GM18498 (cell line): ENCODE measurements around the gene NLGN1.

ENCODE experiments used
- ATAC-seq: cut with Tn5 transposase; IDR thresholded peaks from one replicate; pipeline ENCODE4 v1.9.1; 2021; ENCODE audit warnings: mild to moderate bottlenecking, moderate library complexity; ENCODE audit not compliant: unreplicated experiment

The NLGN1 gene

DNA sequence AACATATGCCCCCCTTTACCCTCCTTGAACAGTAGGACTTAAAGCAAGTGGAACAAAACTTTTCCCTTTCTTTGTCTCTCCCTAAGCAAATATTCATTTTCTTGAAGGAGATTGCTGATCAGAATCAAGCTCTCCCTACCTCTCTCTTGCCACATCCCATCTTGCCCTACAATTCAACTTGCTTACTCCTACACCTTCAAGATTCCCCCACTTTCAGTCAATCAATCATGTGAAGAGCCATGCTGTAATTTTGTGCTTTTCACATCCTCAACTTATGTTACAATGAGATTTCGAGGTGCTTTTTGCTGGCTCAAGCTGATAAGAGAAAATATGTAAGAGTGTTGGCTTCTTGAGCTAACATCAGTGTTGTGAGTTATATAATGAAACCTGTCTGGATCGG is 662.9 kb downstream of the NLGN1 start:
- ATAC-seq, result no peak

DNA sequence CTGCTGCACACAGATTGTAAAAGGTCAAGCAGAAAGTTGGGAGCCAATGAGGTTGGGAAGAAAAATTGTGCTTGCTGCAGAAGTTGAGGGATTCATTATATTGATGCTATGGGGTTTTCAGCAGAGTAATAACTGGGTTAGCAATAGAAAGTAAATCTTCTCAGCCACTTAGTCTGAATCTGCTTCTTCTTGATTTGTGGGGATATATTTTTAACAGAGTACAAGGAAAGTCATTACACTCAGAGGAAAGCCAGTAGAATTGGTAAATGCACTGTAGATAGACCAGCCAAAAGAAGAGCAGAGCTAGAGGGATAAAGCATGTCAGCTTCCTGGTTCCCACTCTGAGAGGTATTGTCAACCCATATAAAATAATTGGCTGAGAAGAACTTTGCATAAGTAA is 663.6 kb downstream of the NLGN1 start:
- ATAC-seq, result no peak

DNA sequence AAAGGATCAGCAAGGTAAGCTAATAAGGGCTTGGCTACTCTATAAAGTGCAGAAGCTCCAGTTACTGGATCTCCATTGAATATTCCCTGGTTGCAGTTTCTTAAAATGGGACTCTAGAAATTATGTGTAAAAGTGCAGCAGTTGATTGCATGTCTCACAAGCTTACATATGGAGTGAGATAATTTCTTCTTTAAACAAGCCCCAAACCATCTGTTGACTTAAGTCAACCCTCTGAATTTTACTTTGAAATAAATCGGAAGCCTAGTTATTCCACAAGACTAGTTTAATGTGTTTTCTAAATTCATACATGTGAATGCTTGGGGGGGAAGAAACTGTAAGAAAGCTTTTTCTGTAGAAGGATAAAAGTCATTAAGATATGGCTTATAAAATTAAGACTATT is 664.2 kb downstream of the NLGN1 start:
- no peak for ATAC-seq

DNA sequence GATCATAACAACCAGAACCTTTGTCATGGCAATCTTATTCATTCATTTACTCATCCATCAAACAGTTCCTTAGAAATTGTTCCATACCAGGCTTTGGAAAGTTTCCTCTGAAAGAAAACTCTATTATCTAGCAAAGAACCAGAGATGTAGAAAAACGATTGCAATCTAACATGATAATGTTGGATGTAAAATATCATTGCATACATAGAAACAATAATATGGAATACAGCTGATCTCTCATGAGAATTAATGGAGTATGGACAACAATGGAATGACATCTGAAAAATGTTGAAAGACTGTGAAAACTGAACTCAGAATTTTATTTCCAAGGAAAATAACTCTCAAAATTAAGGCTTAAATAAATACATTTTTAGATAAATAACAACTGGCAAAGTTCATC is 665.4 kb downstream of the NLGN1 start:
- no peak for ATAC-seq

DNA sequence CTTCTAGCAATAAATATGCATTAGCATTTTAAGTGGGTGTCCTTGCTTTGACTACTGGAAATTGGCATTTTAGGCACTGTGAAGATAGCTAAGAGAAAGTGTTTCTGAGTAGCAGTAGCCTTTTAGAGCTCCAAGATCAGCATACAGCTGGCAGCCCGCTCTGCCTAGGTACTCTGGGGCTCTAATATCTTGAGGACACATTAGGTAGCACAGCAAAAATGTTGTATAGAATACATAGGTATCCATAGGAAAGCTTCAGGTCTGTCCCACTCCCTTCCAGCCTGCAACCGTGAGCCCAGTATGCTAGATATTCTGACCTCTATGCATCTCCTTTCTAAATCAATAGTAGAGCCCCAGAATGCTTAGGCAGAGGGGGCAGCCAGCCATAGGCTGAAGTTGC is 670.5 kb downstream of the NLGN1 start:
- ATAC-seq, result no peak

DNA sequence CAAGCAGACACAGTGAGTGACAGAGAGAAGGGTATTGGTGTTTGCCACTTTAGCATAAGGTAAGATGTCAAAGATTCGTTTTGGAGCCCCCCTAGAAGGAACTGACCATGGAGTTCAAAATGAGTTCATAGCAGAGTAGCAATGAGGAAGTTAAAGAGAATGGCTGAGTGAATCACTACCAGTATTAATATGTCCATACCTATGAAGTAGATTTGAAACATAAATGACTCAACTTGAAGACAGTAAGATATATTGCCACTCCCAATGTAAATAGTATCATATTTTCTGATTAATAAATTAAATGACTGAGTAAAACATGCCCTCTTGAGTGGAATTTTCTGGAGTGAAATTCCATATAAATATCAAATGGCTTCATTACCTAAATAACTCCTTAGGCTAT is 675.1 kb downstream of the NLGN1 start:
- no peak for ATAC-seq

DNA sequence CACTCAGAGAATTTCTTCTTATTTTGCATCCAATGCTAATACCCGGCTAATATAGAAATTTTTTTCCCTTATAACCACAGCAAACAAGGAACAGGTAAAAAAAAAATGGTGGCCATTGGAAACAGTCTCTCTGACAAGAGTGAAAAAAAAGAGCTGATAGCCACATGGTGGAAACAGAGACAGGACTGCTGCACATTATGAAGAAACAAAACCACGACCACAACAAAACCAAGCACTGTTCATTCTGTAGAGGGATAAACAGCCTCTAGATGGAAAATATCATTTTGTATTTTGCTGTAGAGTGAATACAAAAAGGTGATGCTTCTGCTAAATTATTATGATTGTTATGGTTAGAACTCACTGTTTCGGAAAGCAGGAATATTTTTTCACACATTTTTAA is 686.2 kb downstream of the NLGN1 start:
- ATAC-seq, result no peak

DNA sequence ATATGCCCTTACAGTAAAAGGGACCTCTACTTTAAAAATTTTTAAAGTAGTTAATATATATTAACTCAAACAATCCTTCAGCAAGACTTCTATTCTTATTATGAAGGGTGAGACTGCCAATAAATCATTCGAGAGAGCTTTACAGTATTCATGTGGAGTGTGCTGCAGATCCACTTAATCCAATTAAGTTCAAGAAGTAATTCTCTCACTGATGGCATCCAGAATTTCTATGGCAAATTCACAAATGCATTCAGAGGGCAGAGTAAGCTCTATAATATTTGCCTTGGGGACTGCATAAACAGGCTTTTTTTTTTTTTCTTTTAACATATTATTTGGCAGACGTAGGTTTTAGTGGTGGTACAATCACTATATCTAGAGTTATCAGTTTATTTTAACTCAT is 692.0 kb downstream of the NLGN1 start:
- no peak for ATAC-seq

DNA sequence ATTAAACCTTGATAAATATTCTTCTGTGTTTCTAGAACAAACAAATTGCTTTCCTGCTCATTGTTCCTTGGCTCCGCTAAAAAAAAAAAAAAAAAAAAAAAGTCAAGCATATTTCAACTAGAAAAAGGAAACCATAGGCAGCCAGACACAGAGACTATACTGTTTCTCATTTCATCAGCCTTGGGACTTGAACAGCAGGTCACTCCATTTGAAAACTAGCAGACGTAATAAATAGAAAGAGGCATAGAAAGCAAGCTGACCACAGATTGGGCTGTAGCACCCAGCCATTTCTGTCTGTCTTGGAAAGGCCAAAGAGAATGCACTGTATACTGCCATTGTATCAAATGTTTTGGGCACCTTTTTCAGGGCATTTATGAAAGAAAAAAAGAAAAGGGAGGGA is 697.1 kb downstream of the NLGN1 start:
- no peak for ATAC-seq

DNA sequence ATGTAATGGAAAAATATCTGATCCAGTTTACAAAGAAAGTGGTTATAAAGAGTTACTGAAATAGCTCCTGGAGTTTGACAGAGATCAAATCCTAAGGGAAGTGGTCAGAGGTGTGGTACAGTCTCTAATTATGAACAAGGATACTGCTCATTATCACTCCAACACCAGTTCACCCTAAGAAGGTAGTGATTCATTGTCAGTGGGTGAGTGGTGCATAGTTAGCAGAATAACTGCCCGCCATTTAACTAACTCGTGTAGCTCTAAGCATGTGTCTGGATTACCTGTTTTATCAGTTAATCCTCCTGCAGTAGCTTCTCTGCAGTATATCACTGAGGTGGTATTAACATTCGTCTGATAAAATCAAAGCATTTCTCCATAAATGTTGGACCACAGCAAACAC is 700.1 kb downstream of the NLGN1 start:
- ATAC-seq, result no peak

DNA sequence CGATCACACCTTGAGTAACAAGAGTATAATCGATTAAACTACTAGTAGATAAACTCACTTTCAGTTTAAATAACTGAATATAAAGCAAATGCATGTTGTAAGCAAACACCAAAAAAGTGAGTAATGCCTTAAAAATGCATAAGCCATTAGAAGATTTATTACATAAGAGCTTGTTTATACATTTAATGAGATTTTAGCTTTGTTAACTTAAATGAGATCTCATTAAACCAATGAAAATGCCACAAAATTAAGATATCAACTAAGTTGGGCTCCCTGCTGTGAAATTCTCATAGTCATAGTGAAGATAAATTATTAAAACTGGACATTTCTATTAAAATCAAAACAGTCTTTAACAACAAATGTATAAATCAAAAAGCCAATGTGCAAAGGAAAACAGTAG is 701.2 kb downstream of the NLGN1 start:
- no peak for ATAC-seq

DNA sequence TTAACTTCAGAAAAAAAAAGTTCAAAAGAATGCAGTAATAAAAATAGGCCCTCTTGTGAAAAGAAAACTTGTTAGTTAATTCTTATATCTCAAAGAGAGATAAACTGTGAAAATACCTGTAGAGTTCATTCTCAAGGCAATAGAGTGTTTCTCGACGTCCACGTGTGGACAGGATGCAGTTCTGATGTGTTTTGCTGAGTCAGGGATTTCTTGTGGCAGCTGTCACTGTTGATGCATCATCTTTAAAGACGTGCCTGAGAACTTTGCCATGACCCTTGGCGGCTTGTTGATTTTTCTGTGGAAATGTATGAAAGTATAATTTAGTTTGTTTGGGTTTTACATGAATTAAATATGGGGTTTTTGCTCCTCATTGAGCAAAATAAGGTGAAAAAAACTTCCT is 702.2 kb downstream of the NLGN1 start:
- no peak for ATAC-seq

DNA sequence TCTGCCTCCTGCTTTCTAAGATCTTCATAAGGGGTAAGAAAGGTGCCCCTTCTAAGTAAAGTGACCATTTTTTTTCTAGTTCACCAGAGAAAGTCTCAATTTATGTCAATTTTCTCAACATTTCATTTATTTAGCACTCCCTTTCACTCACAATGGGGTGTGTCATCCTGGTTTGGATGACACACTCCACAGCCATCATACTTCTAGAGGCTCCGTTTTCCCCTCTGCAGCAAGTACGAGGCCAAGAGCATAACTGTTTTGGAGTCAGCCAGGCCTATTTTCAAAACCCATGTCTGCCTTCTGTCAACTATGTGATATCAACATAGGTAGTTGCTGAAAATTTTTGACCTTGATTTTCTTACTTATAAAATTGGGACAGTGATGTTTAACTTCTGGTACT is 703.2 kb downstream of the NLGN1 start:
- ATAC-seq, result no peak

DNA sequence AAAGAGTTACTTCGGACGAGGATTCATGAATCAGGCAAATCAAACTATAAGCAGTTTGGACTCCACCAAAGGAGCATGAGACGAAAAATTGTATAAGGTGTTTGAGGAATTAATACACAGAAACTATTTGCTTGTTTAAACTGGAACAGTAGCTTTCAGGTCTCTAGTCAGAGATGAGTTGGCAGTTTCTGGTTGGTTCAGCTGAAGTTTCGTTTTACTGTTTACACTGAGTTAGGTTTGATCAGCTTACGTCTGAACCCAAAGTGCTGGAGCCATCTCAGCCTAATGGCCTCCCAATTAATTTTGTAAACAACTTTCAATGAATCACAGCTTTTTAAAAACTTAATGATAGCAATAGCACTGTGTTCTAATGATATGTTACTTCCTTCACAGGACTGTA is 703.7 kb downstream of the NLGN1 start:
- ATAC-seq, result peak; percentile 75

DNA sequence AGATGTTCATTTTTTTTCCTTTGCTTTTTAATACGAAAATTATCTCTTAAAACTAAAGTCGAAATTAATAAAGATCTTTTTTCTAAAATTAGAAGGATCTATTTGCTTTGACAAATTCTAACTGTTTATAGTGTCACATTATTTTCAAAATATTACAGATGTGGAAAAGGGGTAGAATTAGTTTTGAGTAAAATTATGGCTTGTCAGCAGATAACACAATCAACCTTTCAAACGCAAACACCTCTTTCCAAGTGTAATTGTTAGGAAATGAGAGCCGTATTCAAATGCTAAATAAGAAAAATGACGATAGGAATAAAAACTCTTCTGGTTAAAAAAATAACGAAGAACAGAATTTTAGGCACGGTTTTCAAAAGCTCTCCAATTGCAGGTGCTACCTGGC is 704.7 kb downstream of the NLGN1 start:
- no peak for ATAC-seq

DNA sequence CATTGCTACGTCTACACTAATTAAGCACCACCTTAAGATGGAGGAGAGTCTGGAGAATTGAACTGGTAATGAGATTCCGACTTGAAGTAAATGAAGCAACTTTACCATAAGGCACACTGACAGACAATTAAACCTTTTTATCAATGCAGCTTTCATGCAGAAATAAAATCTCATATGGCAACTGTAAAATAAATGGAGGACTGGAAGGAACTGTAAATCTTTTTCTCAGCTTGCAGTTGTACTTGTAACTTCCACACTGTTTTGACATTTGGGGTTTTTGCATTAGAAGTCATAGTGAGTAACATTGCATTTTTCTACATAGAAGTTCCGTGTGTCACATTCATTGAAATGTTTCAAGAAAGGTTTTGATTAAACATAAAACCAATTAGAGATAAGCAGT is 705.3 kb downstream of the NLGN1 start:
- ATAC-seq, result no peak

DNA sequence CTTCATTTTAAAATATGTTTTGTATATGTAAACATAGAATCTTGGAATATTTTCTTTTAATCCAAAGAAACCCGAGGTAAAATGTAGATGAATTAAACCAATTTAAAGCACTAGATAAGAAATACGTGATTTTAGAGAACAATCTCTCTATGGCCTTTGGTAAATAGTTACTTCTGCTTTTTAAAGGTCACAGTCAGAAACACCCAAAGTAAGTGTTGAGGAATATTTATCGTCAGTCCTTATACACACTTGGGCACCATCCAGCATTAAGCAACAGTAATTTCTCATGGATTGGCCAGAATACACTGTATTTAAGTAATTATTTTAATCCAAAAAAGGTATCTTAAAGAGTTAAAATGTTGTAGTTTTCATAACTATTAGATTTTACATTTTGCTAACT is 713.2 kb downstream of the NLGN1 start:
- ATAC-seq, result no peak

DNA sequence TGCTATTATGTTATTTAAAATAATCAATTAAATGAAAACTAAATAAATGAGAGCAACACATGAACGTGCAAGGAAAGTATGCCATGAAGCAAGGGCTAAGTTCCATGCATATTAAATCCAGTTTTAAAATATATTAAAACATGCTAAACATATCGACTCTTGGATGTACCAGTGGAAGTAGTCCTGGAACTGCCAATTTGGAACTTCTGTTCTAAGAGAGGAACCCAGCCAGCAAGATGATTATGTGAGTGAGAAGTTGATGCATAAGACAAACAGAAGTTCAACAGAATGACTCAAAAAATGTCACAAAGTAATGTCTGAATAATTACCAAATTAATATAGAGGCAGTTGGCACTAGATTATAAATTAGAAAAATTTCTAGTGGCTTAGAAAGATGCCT is 714.2 kb downstream of the NLGN1 start:
- ATAC-seq, result no peak

DNA sequence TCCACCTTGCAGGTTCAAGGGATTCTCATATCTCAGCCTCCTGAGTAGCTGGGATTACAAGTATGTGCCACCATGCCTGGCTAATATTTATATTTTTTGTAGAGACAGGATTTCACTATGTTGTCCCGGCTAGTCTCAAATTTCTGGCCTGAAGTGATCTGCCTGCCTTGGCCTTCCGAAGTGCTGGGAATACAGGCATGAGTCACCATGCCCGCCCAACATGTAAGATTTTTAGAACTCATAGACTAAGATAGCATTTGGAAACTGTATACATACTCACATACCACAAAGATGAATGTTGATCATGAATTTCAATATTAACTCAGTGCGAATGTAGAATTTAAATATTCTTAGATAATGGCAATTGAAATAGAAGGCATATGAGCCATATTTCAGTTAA is 718.9 kb downstream of the NLGN1 start:
- no peak for ATAC-seq

DNA sequence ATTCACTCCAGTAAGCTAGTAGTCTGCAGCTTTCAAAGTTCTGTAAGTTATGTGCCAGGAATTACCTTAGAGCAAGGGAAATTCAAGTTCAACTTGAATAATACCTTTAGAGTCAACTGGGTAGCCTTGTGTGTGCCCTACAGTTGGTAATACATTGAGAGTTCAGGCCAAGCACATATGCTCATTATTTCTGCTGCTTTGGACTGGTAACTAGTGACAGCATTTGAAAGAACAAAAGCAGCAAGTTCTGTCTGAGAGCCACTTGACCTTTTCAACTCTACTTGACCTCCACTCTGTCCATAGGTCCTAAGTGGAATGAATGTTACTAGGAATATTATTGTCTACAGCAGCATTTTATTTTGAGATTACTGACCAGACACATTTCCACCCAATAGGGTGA is 723.5 kb downstream of the NLGN1 start:
- no peak for ATAC-seq

DNA sequence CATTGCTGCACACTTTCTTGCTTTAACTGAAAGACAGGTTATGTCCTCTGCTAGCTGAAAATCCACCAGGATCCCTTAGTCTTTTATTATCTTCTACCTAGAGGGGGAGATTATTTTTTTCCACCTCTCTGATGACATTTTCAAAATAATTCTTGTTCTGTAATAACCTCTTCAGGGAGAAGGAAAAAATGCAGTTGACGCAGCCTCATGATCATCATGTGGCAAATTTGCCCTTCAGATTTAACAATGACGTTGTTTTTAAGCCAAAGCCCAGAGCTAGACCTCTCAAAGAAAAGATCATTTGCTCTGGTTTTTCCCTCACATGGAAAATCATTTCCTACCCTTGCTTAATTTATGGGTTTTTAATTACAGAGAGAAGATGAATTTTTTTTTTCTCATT is 724.9 kb downstream of the NLGN1 start:
- ATAC-seq, result no peak

DNA sequence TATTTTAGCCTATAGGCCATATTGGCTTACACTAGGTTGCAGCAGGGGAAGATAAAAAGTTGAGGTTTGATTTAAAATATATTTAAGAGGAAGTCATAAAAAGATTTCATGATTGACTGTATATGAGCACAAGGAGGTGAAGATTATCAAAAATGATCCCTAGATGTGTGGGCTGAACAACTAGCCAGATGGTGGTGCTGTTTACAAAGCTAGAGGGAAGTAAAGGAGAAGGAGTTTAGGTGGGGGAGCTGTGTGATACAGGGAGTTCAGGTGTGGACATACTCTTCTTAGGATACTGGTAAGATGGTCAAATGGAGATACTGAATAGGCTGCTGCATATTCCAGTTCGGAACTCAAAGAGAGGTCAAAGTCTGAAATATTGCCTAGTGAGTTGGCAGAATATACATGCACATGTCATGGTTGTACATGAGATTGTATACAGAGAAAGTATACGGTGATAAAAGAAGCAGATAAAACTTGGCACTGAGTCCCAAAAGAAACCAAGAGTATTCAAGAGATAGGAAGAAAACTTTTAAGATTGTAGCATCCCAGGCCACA is 727.8 kb downstream of the NLGN1 start:
- no peak for ATAC-seq

DNA sequence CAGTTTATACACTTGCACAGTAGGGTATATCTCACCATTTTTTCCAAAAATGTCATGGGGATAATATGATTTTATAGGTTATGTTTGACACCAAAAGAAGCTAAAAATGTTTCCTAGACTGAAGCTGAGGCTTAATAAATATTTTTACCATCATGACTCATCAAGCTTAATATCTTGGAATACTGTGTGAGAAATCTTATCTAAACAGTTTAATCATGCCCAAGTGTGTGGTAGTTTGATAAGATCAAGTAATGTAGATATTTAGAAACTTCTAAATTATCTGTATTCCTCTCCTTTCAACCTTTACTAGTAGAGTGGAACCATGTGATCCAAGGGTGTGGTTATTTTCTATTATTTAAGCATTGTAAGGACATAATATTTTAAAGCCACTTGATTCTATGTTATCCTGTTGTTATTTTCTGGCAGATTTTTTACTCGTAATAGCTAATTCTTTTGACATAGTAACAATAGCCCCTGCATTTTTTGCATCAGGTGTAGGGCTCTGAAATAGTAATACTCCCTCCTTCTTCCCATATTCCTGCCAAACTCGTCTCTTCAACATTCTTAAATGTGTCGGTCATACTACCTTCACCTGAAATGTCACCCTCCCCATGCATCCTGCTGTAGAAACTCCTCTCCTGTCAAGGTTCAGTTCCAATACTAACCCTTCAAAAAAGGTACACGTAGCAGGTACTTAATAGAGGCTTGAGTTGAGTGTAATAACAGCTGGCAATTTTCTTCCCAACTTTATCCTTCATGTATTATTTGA is 729.6 kb downstream of the NLGN1 start:
- ATAC-seq, result no peak
